ENCODE measurements around the gene DPF3.

GRCh38 chr14:72680853-72681640, 212.9 kb downstream of the DPF3 start:
- TF ChIP-seq RAD21 (IDR thresholded peaks at IDR 0.05; ENCODE audit: low read depth) (no peak), CEBPB (IDR thresholded peaks at IDR 0.05) (no peak), TEAD4 (IDR thresholded peaks at IDR 0.05) (no peak), TAF1 (IDR thresholded peaks at IDR 0.05; ENCODE audit: low read depth) (no peak), MAX (IDR thresholded peaks at IDR 0.05) (no peak), REST (IDR thresholded peaks at IDR 0.05; ENCODE audit: low read depth) (no peak), TCF12 (IDR thresholded peaks at IDR 0.05; ENCODE audit: low read depth) (no peak), FOXM1 (IDR thresholded peaks at IDR 0.05; ENCODE audit: borderline replicate concordance, low read depth) (no peak), YY1 (IDR thresholded peaks at IDR 0.05; ENCODE audit: low read depth) (no peak), EP300 (IDR thresholded peaks at IDR 0.05; ENCODE audit: borderline replicate concordance) (no peak), NFIC (IDR thresholded peaks at IDR 0.05) (no peak)
